Ovary (tissue), 9 donors: Measurements from ENCODE around the gene CD209. TPM values are rescaled to one million over a fixed set of nuclear protein-coding genes. Genes with fewer than 3 reads are reported as not detected.
A peak's percentile ranks its signal among the peaks of the same experiment; 100 is the strongest.

Experiments
- DNase-seq, 5 donors: peaks; one replicate each; pipeline ENCODE4 v3.0.0-alpha.2; 2019 to 2020
- H3K27ac ChIP-seq, 2 donors: fragments of 200-600 bp; one replicate each; pipeline versions ENCODE4 v1.5.1 to v1.8.0; 2019 to 2022
- H3K27me3 ChIP-seq: fragments of 200-600 bp; one replicate; pipeline ENCODE4 v1.8.0; 2022
- H3K36me3 ChIP-seq: fragments of 200-600 bp; sonication (generic); one replicate; pipeline ENCODE4 v1.5.1; 2019
- H3K4me1 ChIP-seq: one replicate; pipeline ENCODE4 v1.8.1; 2013; ENCODE audit warnings: mild to moderate bottlenecking, moderate library complexity; ENCODE audit not compliant: insufficient read depth
- H3K4me3 ChIP-seq: fragments of 200-600 bp; sonication (generic); one replicate; pipeline ENCODE4 v1.5.1; 2017
- H3K9me3 ChIP-seq, 2 donors: fragments of 200-600 bp in 1 of 2; sonication (generic) in 1 of 2; one replicate each; pipeline versions ENCODE4 v1.5.1 to v1.8.1; 2013 to 2019; ENCODE audit warnings: mild to moderate bottlenecking in 1 of 2, moderate library complexity in 1 of 2
- CTCF ChIP-seq, 3 donors: fragments of 450-650 bp in 2 of 3; fragments of 200-600 bp in 1 of 3; IDR thresholded peaks; one replicate each; pipeline versions ENCODE4 v1.5.1 to v1.8.0; 2016 to 2022; ENCODE audit warnings: antibody characterized with exemption in 3 of 3, mild to moderate bottlenecking in 1 of 3
- EP300 ChIP-seq: sonication (generic); formaldehyde crosslinking; IDR thresholded peaks from one replicate; pipeline ENCODE4 v1.6.1; 2017; ENCODE audit warnings: antibody characterized with exemption
- POLR2A ChIP-seq: fragments of 450-650 bp; IDR thresholded peaks from one replicate; pipeline ENCODE4 v1.6.1; 2017; ENCODE audit warnings: antibody characterized with exemption, mild to moderate bottlenecking, moderate library complexity
- WGBS, 3 donors: extraction: QIAGEN DNeasy Blood & Tissue Kit in 1 of 3; methylation state at CpG; one replicate each; pipeline versions ENCODE4 v1.1.5 to v1.1.7; 2013 to 2017; 5-methylcytosine and 5-hydroxymethylcytosine counted together
- intact Hi-C, 4 donors: fragments of 100-400 bp; cut with DNase I; formaldehyde crosslinking; loops; one replicate each; pipeline versions ENCODE4 v1.11.0 to v1.15.1; 2022 to 2023
- polyA plus RNA-seq, 2 donors: library from polyadenylated mRNA; stranded (reverse); fragments of 200-250 nt in 1 of 2; fragments of 350-450 nt in 1 of 2; fragmentation: Illumina TruSeq in 1 of 2; extraction: RNeasy Lipid Tissue Mini Kit (QIAGEN cat#74804) in 1 of 2; gene quantifications; one replicate each; pipeline ENCODE4 v1.2.3, GENCODE V29; 2013 to 2014
- total RNA-seq, 7 donors: library from RNA; depleted of rRNA in 2 of 7; stranded (reverse); fragments of >200 nt in 2 of 7; fragmentation: NEBNext Ultra II Directional in 3 of 7; extraction: Animal tissue kit (Norgen Biotek cat#: 25700) in 3 of 7; gene quantifications; one replicate each; pipeline versions ENCODE4 v1.1.0 to v1.2.4, GENCODE V29; 2016 to 2023
- donor health status: DM: no; HTN: no; CAD: no; lungs with moderate emphysema.
- donor health status: DM: no; HTN: no; CAD: no.
- donor health status: Bipolar disorder and iron deficiency.
- donor health status: DM: yes; HTN: yes; CAD: no.
- donor health status: DM: no; HTN: no; CAD: no.
- donor health status: DM: yes; HTN: yes; CAD: no.

CD209 gene
- total and polyA plus RNA-seq, 9 donors: 0.48 to 26.1 (median 1.7) TPM

GRCh38 chr19:7792281-7792680 is 44.9 kb upstream of the CD209 start:
- intact Hi-C loops: loop anchor here in 1 of 4 donors (10.0 kb wide), 1 partner anchor 217 kb away; no protein-coding TSS in a partner anchor
- 24 to 30% (median 25%) methylated on average over 7 of the region's 7 CpGs for WGBS, 3 donors

GRCh38 chr19:7790416-7790815 is 43.1 kb upstream of the CD209 start:
- DNase-seq: no peak
- WGBS, 3 donors: 86 to 92% (median 90%) methylated on average over 14 of the region's 14 CpGs
- H3K36me3 ChIP-seq: no peaks in the 10 kb centered on the region
- intact Hi-C loops: loop anchor here in 1 of 4 donors (10.0 kb wide), 1 partner anchor 216 kb away; no protein-coding TSS in a partner anchor
- H3K4me3 ChIP-seq: no peak overlapping the region
- no peaks in the 10 kb centered on the region for H3K4me1 ChIP-seq
- TF ChIP-seq POLR2A (no peak), EP300 (no peak), CTCF (IDR thresholded peaks at IDR 0.05) (no peak)
- H3K27me3 ChIP-seq: no peaks in the 10 kb centered on the region
- no peaks in the 10 kb centered on the region for H3K9me3 ChIP-seq
- H3K27ac ChIP-seq: no peak overlapping the region

More at GRCh38 chr19:7792281-7792680, 44.9 kb upstream of the CD209 start:
- H3K9me3 ChIP-seq: no peaks in the 10 kb centered on the region
- no peak for TF ChIP-seq POLR2A
- no peak for TF ChIP-seq CTCF (IDR thresholded peaks at IDR 0.05)
- no peak for TF ChIP-seq EP300
- H3K27me3 ChIP-seq: no peaks in the 10 kb centered on the region
- no peak overlapping the region for H3K27ac ChIP-seq
- no peaks in the 10 kb centered on the region for H3K4me1 ChIP-seq
- DNase-seq: no peak
- H3K4me3 ChIP-seq: no peak overlapping the region
- H3K36me3 ChIP-seq: no peaks in the 10 kb centered on the region

GRCh38 chr19:7789447-7789846 is 42.1 kb upstream of the CD209 start:
- TF ChIP-seq EP300 (no peak), POLR2A (no peak), CTCF (IDR thresholded peaks at IDR 0.05) (no peak)
- Histone ChIP-seq H3K4me1 (no peaks in the 10 kb centered on the region), H3K4me3 (no peak overlapping the region), H3K27ac (no peak overlapping the region), H3K36me3 (no peaks in the 10 kb centered on the region), H3K27me3 (no peaks in the 10 kb centered on the region), H3K9me3 (no peaks in the 10 kb centered on the region)
- intact Hi-C loops: no loop called here
- no peak for DNase-seq
- 14 to 26% (median 14%) methylated on average over 11 to 31 of the region's 31 CpGs for WGBS, 3 donors

- 0 to 1% (median 0%) methylated on average over 13 to 23 of the region's 23 CpGs for WGBS, 3 donors
- no peaks in the 10 kb centered on the region for H3K9me3 ChIP-seq
- DNase-seq: peak in 2 of 5 donors; percentile 31 to 48
- intact Hi-C loops: no loop called here
- no peaks in the 10 kb centered on the region for H3K36me3 ChIP-seq
- no peak overlapping the region for H3K27ac ChIP-seq
- H3K27me3 ChIP-seq: no peaks in the 10 kb centered on the region
- TF ChIP-seq CTCF (IDR thresholded peaks at IDR 0.05): no peak
- TF ChIP-seq EP300: no peak
- TF ChIP-seq POLR2A: no peak
- no peaks in the 10 kb centered on the region for H3K4me1 ChIP-seq
- H3K4me3 ChIP-seq: no peak overlapping the region
These were observed 41.6 kb upstream of the CD209 start for GRCh38 chr19:7788933-7789323.
